Stimulated activated CD8-positive, alpha-beta memory T cell treated with anti-CD3 and anti-CD28 coated beads, Interleukin-7, amount 100 ng/mL, for 24 hours (primary cell): Measurements from ENCODE around the gene PEBP1.

Source experiments
- DNase-seq: peaks from one replicate; pipeline ENCODE4 v3.0.0-alpha.2; 2020; ENCODE audit warnings: low read depth

PEBP1 gene

GRCh38 chr12:118136559-118137003, 657 bp downstream of the PEBP1 start:
- DNase-seq = no peak

GRCh38 chr12:118137148-118137678, 1.3 kb downstream of the PEBP1 start:
- DNase-seq = no peak

DNA sequence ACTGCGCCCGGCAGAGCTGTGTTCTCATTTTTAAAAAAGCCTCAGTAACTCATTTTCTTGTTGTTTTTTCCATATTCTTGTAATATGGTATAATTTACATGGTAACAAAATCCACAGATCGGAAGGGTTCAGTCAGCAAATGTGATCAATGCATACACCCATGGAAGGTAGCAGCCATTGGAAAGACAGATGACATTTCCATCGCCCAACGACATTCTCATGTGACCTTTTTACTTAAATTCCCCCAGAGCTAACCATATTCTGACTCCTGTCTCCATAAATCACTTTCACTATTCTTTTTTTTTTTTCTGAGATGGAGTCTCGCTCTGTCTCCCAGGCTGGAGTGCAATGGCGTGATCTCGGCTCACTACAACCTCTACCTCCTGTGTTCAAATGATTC, 4.9 kb downstream of the PEBP1 start:
- no peak for DNase-seq

- no peak for DNase-seq
Measured at GRCh38 chr12:118144499-118144898, 8.6 kb downstream of the PEBP1 start.

DNA sequence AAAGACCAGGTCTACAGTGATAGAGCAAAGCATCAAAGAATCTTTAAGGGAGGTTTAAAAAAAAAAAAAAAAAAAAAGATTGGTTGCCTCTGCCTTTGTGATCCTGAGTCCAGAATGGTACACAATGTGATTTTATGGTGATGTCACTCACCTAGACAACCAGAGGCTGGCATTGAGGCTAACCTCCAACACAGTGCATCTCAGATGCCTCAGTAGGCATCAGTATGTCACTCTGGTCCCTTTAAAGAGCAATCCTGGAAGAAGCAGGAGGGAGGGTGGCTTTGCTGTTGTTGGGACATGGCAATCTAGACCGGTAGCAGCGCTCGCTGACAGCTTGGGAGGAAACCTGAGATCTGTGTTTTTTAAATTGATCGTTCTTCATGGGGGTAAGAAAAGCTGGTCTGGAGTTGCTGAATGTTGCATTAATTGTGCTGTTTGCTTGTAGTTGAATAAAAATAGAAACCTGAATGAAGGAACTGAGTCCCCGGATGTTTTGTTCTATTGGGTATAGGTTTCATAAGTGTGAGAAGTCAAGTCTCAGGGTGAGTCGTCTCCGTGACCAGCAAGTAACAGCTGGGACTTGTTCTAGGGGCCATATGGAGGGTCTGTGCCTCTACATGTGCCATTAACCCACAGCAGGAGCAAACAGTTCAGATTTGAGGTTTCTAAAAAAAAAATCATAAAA, 9.3 kb downstream of the PEBP1 start:
- no peak for DNase-seq

DNA sequence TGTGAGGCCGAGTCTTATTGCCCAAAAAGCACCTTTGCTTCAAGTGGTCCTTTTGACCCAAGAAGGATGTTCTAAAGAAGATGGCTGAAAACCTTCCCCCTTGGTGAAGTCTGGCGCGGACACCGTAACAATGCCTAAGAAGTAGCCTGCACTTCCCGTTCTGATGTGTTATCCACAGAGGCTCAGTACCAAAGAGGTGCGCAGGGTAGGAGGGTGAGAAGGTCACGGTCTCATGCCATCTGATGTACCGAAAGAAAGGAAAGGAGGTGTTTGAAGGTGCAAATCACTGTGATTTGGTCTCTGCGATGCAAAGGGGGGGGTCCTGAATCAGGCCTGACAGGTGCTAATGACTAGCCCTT, 9.9 kb downstream of the PEBP1 start:
- no peak for DNase-seq

GRCh38 chr12:118148287-118148686, 12.4 kb downstream of the PEBP1 start:
- no peak for DNase-seq

- DNase-seq = no peak
Measured at GRCh38 chr12:118150625-118151024, 14.7 kb downstream of the PEBP1 start.

DNA sequence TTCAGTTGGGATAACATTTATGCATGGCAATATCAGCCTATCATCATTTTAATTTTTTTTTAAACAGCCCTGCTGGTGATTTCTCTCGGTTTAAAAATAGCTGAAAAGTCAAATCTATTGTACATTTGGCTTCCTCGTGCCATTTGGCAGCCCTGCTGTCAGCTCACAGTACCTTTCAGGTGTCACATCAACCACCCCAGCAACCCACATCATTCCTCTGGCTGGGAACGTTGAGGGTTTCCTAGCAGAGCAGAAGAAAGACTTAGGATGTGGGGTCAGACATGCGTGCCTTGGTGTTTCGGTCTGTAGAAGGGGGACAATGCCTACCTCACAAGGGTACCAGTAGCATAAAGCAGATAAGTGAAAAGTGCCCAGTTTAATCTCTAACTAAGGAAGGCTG, 15.8 kb downstream of the PEBP1 start:
- no peak for DNase-seq

- no peak for DNase-seq
Measured at GRCh38 chr12:118160536-118160935, 24.6 kb downstream of the PEBP1 start.

GRCh38 chr12:118164798-118165486, 29.0 kb downstream of the PEBP1 start:
- DNase-seq = no peak

- DNase-seq = no peak
Measured at GRCh38 chr12:118166946-118167345, 31.0 kb downstream of the PEBP1 start.

DNA sequence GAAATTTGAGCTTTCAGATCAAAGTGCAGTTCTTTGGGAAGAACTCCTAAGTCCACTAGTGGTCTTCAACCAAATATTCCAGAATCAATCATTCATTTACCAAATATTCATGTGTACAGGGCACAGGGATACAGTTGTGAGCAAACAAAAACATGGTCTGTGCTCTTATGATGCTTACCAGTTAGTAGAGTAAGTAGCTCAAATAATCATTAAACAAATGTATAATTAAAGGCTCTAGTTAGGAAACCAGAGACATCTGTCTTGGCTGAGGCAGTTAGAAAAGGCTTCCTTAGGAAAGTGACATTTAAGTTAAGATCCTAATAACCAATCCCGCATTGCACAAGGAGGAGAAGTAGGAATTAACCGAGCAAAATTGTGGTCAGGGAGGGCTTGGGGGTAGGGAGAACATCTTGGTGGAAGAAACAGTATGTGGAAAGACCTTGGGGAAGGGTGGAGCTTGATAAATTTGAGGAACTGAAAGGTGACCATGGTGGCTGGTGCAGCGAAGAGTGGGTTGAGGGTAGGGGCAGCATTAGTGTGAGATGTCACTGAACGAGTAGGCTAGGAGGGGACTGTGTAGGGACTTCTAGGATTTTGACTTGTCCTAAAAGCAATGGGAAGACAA, 40.0 kb downstream of the PEBP1 start:
- DNase-seq = no peak

- DNase-seq = no peak
Measured at GRCh38 chr12:118183155-118183554, 47.2 kb downstream of the PEBP1 start.

- no peak for DNase-seq
Measured at GRCh38 chr12:118183711-118184110, 47.8 kb downstream of the PEBP1 start.

DNA sequence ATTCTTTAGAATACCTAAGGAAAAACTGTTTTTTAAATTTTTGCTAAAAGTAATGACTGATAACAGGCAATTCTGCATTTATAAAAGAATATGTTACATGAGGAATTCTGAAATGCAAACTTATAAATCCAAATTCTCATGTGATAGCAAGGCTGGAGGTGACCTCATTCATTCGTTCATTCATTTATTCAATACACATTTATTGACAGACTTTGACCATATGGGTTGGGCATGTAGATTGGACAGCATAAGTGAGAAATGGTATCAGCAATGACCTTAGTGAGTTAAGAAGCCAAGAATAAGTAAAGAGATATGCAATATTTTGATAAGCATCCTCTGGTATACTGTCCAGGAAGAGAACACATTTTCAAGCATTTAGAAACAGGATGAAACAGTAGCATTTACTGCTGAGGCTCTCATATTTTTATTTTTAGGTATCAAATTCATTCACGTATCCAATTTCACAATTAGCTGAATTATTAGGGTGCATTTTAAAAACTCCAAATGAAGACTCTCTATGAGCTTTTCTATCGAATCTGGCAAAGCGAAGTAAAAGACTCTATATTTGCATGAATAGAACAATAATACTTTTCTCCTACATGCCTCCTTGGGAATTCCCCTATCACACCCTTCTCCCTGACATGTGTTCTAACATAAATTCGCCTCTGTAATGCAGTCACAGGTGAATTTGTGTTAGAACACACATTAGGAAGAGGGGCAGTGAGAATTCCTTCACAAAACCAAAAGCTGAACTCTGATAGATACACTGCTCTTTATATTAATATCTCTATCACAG, 49.9 kb downstream of the PEBP1 start:
- no peak for DNase-seq

GRCh38 chr12:118187751-118188435, 52.0 kb downstream of the PEBP1 start:
- DNase-seq = no peak

GRCh38 chr12:118188690-118189371, 52.9 kb downstream of the PEBP1 start:
- no peak for DNase-seq

GRCh38 chr12:118189741-118190191, 53.8 kb downstream of the PEBP1 start:
- no peak for DNase-seq

GRCh38 chr12:118190266-118190665, 54.3 kb downstream of the PEBP1 start:
- no peak for DNase-seq

- DNase-seq = no peak
Measured at GRCh38 chr12:118193477-118193876, 57.6 kb downstream of the PEBP1 start.
